ENCODE measurements around the gene SNCAIP.
"Not testable (repeated sequence)": the region's sequence is repeated elsewhere in the genome, so short reads cannot be mapped to it uniquely, and the experiment has no call there.

Gene SNCAIP

GRCh38 chr5:122315521-122315920 is 3.5 kb downstream of the SNCAIP start:
- DNase-seq (ENCODE audit: low read depth): no peak

DNA sequence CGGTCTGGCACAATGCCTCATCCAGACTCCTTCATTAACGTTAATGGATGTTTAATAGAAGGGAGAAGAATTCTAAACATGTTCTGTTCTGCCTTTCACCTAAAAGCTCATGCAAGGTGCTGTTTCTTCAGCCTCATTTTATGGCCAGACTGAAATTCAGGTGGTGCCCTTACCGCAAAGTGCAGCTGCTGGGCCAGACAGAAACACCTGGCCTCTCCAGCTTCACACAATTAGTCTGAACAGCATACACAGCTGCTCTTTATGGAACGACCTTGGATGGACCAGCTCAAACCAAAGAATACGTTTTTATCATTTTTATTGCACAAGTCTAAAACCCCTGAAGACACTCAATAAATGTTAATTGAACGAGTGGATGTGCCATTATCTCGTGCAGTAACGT is 4.6 kb downstream of the SNCAIP start:
- DNase-seq (ENCODE audit: low read depth): no peak

DNA sequence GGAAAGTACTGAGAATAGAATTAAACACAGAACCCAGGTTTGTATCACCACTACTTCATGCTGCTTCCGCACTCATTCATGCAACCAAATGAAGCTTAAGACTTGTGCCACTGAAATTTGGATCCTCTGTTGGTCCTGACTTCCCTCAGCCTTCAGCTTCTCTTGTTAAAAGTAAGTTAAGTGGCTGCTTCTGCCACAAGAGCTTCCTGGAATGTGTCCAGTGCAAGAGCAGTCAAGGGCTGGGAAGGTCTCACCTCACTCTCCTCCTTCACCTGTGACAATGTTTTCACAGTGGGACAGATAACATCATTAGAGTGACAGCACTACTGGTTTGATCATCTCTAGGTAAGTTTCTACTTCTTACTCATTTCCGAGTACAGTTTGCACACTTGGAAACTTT is 7.9 kb downstream of the SNCAIP start:
- no peak for DNase-seq (ENCODE audit: low read depth)

DNA sequence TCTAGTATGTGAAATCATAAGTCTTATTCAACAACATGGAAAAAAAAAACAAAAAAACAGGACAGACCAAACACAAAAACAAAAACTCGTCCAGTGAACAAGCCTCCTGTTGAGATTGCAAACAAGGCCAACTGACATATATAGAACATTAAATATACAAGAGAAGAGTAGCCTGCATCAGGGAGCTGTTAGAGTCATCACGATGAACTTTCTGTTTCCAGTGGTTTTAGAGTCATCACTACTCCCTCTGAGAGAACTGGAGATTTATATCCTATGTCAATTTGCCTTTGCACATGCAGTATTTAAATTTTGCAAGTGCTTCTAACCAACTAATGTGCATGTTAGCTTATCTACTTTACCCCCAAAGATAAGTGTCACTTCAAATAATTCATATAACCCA is 9.9 kb downstream of the SNCAIP start:
- DNase-seq (ENCODE audit: low read depth): no peak

GRCh38 chr5:122322801-122323548 is 10.9 kb downstream of the SNCAIP start:
- DNase-seq (ENCODE audit: low read depth): no peak

DNA sequence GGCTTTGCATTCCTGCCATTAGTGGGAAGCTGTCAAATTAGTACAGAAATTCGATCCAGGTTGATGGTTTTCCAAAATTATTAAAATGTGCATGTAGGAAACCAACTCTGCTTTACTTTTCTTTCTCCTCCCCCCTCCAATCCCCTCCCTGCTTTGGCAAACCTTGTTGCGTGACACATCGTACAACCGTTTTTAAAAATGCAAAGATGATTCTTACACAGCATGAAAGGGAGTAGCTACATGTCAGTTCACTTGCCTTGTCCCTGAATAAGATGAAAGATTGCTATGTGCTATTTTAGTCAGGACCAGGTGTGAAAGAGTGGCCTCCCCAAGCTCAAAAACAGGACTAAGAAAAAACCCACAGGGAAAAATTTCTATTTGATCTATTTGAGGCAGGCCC is 11.7 kb downstream of the SNCAIP start:
- no peak for DNase-seq (ENCODE audit: low read depth)

GRCh38 chr5:122327110-122327509 is 15.1 kb downstream of the SNCAIP start:
- DNase-seq (ENCODE audit: low read depth): no peak

DNA sequence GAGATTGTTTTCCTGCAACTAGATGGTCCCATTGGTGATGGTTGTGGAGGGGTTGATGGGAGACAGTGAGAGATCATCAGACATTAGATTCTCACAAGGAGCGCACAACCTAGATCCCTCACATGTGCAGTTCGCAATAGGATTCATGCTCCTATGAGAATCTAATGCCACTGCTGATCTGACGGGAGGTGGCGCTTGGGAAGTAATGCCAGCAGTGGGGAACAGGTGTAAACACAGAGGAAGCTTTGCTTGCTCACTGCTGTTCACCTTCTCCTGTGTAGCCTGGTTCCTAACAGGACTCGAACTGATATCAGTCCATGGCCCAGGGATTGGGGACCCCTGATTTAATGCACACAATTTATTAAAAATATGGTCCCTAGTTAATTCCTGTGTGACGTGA is 18.8 kb downstream of the SNCAIP start:
- no peak for DNase-seq (ENCODE audit: low read depth)

- no peak for DNase-seq (ENCODE audit: low read depth)
Observed at GRCh38 chr5:122332599-122333555, 20.8 kb downstream of the SNCAIP start.

DNA sequence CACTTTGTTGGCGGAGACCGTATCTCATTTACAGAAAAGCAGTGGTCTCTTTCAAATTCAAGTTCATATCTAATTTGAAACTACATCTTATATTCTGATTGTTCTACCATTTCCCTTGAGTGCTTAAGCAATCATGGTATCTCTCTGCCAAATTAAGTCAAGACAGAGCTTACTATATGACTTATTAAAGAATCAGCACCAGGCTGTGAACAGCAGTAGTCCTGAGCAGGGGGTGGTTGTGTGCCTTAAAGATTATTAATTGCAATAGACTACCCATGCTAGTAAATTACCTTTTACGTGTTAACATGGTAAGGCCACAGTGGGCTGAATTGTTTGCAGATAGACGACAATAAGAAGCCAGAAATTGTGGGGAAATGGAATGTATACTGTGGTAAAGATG is 21.5 kb downstream of the SNCAIP start:
- no peak for DNase-seq (ENCODE audit: low read depth)

DNA sequence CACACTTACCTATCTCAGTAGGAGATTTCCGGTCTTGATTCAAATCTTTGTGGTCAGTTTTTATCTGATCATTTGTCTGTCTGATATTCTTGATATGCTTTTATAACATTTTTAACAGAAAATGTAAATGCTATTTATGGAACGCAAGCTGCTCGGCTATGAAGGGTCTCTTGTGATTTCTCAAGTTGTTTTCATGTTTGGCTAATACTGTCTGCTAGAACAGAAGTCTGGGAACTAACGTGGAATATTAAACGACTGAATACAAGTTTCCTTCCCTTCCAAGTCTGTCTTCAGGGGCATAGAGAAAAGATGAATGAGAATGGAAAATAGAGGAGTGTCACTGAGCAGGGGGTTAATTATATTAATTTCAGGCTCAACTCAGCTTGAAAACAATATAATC is 27.6 kb downstream of the SNCAIP start:
- DNase-seq (ENCODE audit: low read depth): no peak

DNA sequence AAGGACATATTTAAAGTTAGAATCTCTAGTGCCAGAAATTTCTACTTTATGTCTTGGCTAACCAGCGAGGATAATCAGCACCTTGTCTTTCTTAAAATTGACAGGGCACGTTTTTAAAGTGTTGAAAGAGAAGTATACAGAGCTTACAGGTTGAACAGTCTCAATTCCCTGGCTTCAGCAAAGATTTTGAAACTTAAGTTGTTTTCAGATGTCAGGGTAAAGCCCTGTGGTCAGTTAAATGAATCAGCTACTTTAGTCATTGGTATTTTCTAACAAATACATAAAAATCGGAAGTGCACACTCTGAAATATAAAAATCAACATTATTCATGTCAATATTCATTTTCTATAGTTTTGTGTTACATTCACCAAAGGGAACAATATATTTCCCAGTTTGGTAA is 29.1 kb downstream of the SNCAIP start:
- no peak for DNase-seq (ENCODE audit: low read depth)

DNA sequence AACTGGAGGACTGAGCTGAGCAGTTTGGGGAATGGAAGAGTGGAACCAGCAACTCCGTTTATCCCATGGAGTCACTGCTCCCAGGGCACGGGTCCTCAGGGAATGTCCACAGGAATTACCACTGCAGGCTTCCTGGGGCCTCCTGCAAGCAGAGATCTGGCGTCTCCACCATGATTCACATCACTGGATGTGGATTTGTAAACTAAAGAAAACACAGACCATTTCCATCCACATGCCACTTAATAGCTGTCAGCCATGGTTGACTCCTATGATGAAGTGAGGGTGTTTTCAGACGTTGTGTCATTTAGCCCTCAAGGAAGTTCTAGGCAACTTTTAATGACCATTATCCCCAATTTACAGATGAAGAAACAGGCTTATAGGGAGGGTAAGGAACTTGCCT is 30.2 kb downstream of the SNCAIP start:
- DNase-seq (ENCODE audit: low read depth): no peak

- DNase-seq (ENCODE audit: low read depth): no peak
Observed at GRCh38 chr5:122346897-122347581, 35.0 kb downstream of the SNCAIP start.

- no peak for DNase-seq (ENCODE audit: low read depth)
Observed at GRCh38 chr5:122350496-122350895, 38.5 kb downstream of the SNCAIP start.

DNA sequence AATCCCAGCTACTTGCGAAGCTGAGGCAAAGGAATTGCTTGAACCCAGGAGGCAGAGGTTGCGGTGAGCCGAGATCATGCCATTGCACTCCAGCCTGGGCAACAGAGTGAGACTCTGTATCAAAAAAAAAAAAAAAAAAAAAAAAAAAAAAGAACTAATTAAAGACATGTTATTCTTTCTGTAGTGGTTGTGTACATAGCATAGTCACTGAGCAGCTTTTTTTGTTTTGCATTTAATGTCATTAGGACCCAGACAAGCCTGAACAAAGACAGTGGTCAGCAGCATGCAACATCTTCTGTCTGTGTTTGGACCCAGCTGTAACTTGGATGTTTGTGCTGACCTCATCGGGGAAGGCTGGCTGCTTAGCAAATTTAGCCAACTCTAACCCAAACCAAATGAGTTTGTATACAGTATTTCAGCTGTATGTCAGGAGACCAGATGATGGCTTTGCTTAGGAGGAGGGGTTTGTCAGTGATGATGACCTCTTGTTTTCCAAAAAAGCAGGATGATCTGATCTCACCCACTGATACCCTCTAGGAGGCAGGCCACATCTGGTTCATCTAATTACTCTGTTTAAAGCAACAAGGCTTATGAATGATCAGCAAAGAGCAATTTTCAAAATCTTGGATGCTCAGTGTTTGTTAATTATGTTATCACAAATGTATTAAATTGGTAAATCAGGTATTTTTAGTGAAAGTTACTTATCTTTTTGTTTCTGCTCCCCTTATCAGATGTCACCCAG is 39.5 kb downstream of the SNCAIP start:
- no peak for DNase-seq (ENCODE audit: low read depth)

- no peak for DNase-seq (ENCODE audit: low read depth)
Observed at GRCh38 chr5:122352331-122352730, 40.3 kb downstream of the SNCAIP start.

- not testable (repeated sequence) for DNase-seq (ENCODE audit: low read depth)
Observed at GRCh38 chr5:122353361-122353760, 41.3 kb downstream of the SNCAIP start.

DNA sequence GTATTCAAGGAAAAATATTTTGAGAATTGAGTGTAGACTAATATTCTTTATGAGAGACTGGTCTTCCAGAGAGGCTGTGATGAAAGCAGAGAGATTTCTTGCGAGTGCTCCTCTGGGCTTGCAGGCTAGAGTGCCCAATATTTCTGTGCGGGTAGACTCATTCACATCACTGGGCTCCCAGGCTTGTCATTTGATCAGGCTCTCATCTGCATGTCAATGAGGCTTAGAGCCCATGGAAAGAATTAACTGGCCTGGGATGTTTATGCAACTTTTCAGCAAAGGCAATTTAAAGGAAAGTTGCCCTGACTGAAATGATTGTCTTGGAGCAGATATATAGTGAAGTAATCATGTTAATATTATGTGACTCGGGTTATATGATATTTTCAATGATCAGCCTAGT is 42.3 kb downstream of the SNCAIP start:
- no peak for DNase-seq (ENCODE audit: low read depth)

DNA sequence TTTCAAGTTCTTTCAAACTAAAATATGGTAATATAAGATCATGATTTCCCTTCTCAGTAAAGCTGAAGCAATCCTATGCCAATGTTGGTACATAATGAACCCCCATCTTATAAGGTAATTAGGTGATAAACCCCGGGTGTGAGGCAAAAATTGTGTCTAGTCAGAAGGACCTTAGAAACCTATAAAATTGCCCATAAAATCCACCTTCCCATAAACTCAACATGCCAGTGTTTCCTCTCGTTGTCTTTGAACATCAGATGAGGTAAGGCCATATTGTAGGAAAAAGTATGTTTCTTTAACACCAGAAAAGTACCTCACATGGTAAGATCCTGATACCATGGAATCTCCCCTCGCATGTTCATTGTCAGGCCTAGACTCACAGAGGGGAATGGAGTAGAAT is 43.3 kb downstream of the SNCAIP start:
- DNase-seq (ENCODE audit: low read depth): no peak

- no peak for DNase-seq (ENCODE audit: low read depth)
Observed at GRCh38 chr5:122356855-122357254, 44.8 kb downstream of the SNCAIP start.

GRCh38 chr5:122358372-122358979 is 46.4 kb downstream of the SNCAIP start:
- DNase-seq (ENCODE audit: low read depth): no peak

Measured in stimulated activated CD8-positive, alpha-beta memory T cell treated with anti-CD3 and anti-CD28 coated beads, Interleukin-12 subunit alpha, Interleukin-12 subunit beta, amount 100 ng/mL, for 1 hour (primary cell).